OCI-LY3 (cell line): ENCODE data around the gene CCDC110.

Experiments
- H2AFZ ChIP-seq: fragments of 200-600, 300-600 bp; shearing (Covaris generic); 2 replicates; pipeline ENCODE4 v1.6.0; 2014; ENCODE audit warnings: antibody characterized with exemption, low read depth, low read length
- H3K27ac ChIP-seq: fragments of 200-600, 300-600 bp; sonication (generic); 2 replicates; pipeline ENCODE4 v1.5.1; 2014; ENCODE audit warnings: mild to moderate bottlenecking, low read length, moderate library complexity, mixed read lengths
- H3K27me3 ChIP-seq: fragments of 200-600, 300-600 bp; sonication (generic); 2 replicates; pipeline ENCODE4 v1.6.1; 2014; ENCODE audit warnings: low read depth, low read length, mixed read lengths
- H3K36me3 ChIP-seq: fragments of 200-600, 300-600 bp; sonication (generic); replicated peaks from 2 replicates; pipeline ENCODE3; 2014; ENCODE audit warnings: low read depth, low read length, mixed read lengths
- H3K4me1 ChIP-seq: fragments of 300-600, 200-600 bp; sonication (generic); 2 replicates; pipeline ENCODE4 v1.6.1; 2014; ENCODE audit warnings: low read length, mixed read lengths
- H3K4me2 ChIP-seq: fragments of 200-600, 300-600 bp; sonication (generic); 2 replicates; pipeline ENCODE4 v1.6.1; 2014; ENCODE audit warnings: low read length, mixed read lengths
- H3K4me3 ChIP-seq: fragments of 300-600, 200-600 bp; sonication (generic); 2 replicates; pipeline ENCODE4 v1.5.1; 2014; ENCODE audit warnings: antibody characterized with exemption, mild to moderate bottlenecking, low read length, moderate library complexity
- H3K79me2 ChIP-seq: fragments of 300-600, 200-600 bp; shearing (Covaris generic); 2 replicates; pipeline ENCODE4 v1.6.1; 2014; ENCODE audit warnings: mild to moderate bottlenecking, low read length, mixed read lengths
- H3K9ac ChIP-seq: fragments of 300-600, 200-600 bp; shearing (Covaris generic); 2 replicates; pipeline ENCODE4 v1.6.0; 2014; ENCODE audit warnings: mild to moderate bottlenecking, low read length, moderate library complexity
- H3K9me3 ChIP-seq: fragments of 200-600, 300-600 bp; shearing (Covaris generic); 2 replicates; pipeline ENCODE4 v1.6.1; 2014; ENCODE audit warnings: low read length, mixed read lengths; ENCODE audit not compliant: insufficient read depth
- H4K20me1 ChIP-seq: fragments of 200-600, 300-600 bp; sonication (generic); 2 replicates; pipeline ENCODE4 v1.6.1; 2016; ENCODE audit warnings: low read length, mixed read lengths; ENCODE audit not compliant: insufficient read depth
- CTCF ChIP-seq: fragments of 200-600, 300-600 bp; sonication (generic); IDR thresholded peaks from 2 replicates; pipeline ENCODE4 v1.5.1; 2014; ENCODE audit warnings: antibody characterized with exemption, low read length, low read depth
- EZH2phosphoT487 ChIP-seq: fragments of 200-600 bp; shearing (Covaris generic); IDR thresholded peaks from 2 replicates; pipeline ENCODE4 v1.6.1; 2018; ENCODE audit warnings: antibody characterized with exemption, mixed run types, low read depth

Gene CCDC110

GRCh38 chr4:185411849-185412248 lies 59.7 kb downstream of the CCDC110 start:
- Histone ChIP-seq H4K20me1 (no peaks in the 10 kb centered on the region), H3K9ac (no peak overlapping the region), H3K9me3 (no peaks in the 10 kb centered on the region), H3K4me1 (no peaks in the 10 kb centered on the region), H3K4me3 (no peak overlapping the region), H3K27ac (no peak overlapping the region), H3K79me2 (no peaks in the 10 kb centered on the region), H3K36me3 (no peaks in the 10 kb centered on the region), H2AFZ (no peak overlapping the region), H3K4me2 (no peak overlapping the region), H3K27me3 (no peaks in the 10 kb centered on the region)
- no peak for TF ChIP-seq CTCF
- no peak for TF ChIP-seq EZH2phosphoT487

GRCh38 chr4:185408432-185408831 lies 63.1 kb downstream of the CCDC110 start:
- Histone ChIP-seq H3K4me2 (no peak overlapping the region), H3K4me3 (no peak overlapping the region)
- TF ChIP-seq EZH2phosphoT487 = no peak

GRCh38 chr4:185405296-185405999 lies 66.1 kb downstream of the CCDC110 start:
- no peaks in the 10 kb centered on the region for H3K9me3 ChIP-seq
- H3K79me2 ChIP-seq = no peaks in the 10 kb centered on the region
- 0 out of 2 replicates have a peak overlapping the region, but pooled peaks have one; percentile 18 for H3K4me3 ChIP-seq
- H3K4me1 ChIP-seq = peaks cover 18% of the 10 kb centered on the region
- peaks cover 4% of the 10 kb centered on the region for H3K36me3 ChIP-seq
- TF ChIP-seq EZH2phosphoT487 (no peak), CTCF (no peak)
- no peaks in the 10 kb centered on the region for H3K27me3 ChIP-seq
- H2AFZ ChIP-seq = no peak overlapping the region
- H3K4me2 ChIP-seq = peak overlapping the region; percentile 54
- peak overlapping the region; percentile 81 for H3K27ac ChIP-seq
- no peaks in the 10 kb centered on the region for H4K20me1 ChIP-seq
- H3K9ac ChIP-seq = 0 out of 2 replicates have a peak overlapping the region, but pooled peaks have one; percentile 39

More at GRCh38 chr4:185408432-185408831, 63.1 kb downstream of the CCDC110 start:
- H3K36me3 ChIP-seq = no peaks in the 10 kb centered on the region
- H3K9ac ChIP-seq = no peak overlapping the region
- no peak overlapping the region for H2AFZ ChIP-seq
- H4K20me1 ChIP-seq = no peaks in the 10 kb centered on the region
- no peaks in the 10 kb centered on the region for H3K79me2 ChIP-seq
- H3K27ac ChIP-seq = no peak overlapping the region
- H3K4me1 ChIP-seq = peaks cover 18% of the 10 kb centered on the region
- no peaks in the 10 kb centered on the region for H3K9me3 ChIP-seq
- H3K27me3 ChIP-seq = no peaks in the 10 kb centered on the region

- TF ChIP-seq CTCF = no peak
- TF ChIP-seq EZH2phosphoT487 = no peak
- Histone ChIP-seq H3K36me3 (peaks cover 15% of the 10 kb centered on the region), H4K20me1 (no peaks in the 10 kb centered on the region), H3K4me1 (peaks cover 28% of the 10 kb centered on the region), H3K79me2 (no peaks in the 10 kb centered on the region), H3K27me3 (no peaks in the 10 kb centered on the region), H3K4me2 (no peak overlapping the region), H2AFZ (no peak overlapping the region), H3K27ac (no peak overlapping the region), H3K4me3 (no peak overlapping the region), H3K9ac (no peak overlapping the region), H3K9me3 (no peaks in the 10 kb centered on the region)
Measured at GRCh38 chr4:185404031-185404430, 67.5 kb downstream of the CCDC110 start.
